ENCODE data around the gene TC2N. TPM values are rescaled to one million over a fixed set of nuclear protein-coding genes. Genes with fewer than 3 reads are reported as not detected.
A peak's percentile ranks its signal among the peaks of the same experiment; 100 is the strongest.

TC2N gene
- total and polyA plus RNA-seq, 4 donors, result 0.62 to 6.4 (median 1.6) TPM

DNA sequence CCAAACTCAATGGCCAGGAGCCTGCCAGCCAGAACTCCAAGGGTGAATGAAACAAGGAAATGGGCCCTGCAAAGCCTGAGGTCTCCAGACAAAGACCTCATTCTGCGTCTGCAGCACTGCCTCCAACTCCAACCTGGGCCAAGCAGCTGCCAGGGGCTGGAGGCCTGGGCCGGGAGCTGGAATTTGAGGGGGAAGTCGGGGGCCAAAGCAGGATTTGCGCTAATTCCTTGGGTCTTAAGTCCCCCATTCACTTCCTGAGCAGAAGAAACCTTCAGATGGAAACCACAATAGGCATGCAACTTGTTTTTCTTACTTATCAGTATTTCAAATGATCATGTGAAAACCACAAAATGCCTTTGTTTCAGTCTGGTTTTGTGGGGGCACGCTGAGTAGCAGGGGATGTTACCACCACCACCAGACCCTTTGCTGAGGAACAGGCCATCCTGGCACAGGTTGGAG lies 23.0 kb upstream of the TC2N start:
- Histone ChIP-seq H3K4me1 (ENCODE audit: control insufficient read depth in 4 of 4, insufficient read depth in 4 of 4, low read length in 3 of 4) (peaks cover 10 to 21% (median 18%) of the 10 kb centered on the region in 4 donors), H3K27ac (ENCODE audit: low read depth in 1 of 2, low read length in 2 of 2) (peak overlapping the region in 1 of 2 donors; percentile 82), H3K9ac (ENCODE audit: low read depth in 1 of 2, low read length in 2 of 2) (no peak overlapping the region), H3K4me3 (ENCODE audit: low read depth in 1 of 3, low read length in 3 of 3) (no peak overlapping the region), H3K9me3 (ENCODE audit: control insufficient read depth in 4 of 4, low read length in 3 of 4) (no peaks in the 10 kb centered on the region), H3K27me3 (ENCODE audit: control insufficient read depth in 4 of 4, insufficient read depth in 4 of 4, low read length in 3 of 4) (no peaks in the 10 kb centered on the region), H3K36me3 (ENCODE audit: control insufficient read depth in 4 of 4, insufficient read depth in 3 of 4, low read depth in 1 of 4, low read length in 3 of 4) (no peaks in the 10 kb centered on the region)
- no peak for TF ChIP-seq RAD21 (IDR thresholded peaks at IDR 0.05)
- TF ChIP-seq, protein P1, sequence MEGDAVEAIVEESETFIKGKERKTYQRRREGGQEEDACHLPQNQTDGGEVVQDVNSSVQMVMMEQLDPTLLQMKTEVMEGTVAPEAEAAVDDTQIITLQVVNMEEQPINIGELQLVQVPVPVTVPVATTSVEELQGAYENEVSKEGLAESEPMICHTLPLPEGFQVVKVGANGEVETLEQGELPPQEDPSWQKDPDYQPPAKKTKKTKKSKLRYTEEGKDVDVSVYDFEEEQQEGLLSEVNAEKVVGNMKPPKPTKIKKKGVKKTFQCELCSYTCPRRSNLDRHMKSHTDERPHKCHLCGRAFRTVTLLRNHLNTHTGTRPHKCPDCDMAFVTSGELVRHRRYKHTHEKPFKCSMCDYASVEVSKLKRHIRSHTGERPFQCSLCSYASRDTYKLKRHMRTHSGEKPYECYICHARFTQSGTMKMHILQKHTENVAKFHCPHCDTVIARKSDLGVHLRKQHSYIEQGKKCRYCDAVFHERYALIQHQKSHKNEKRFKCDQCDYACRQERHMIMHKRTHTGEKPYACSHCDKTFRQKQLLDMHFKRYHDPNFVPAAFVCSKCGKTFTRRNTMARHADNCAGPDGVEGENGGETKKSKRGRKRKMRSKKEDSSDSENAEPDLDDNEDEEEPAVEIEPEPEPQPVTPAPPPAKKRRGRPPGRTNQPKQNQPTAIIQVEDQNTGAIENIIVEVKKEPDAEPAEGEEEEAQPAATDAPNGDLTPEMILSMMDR (IDR thresholded peaks at IDR 0.05; ENCODE audit: low read depth, low read length, missing input control), result no peak
- no peak for TF ChIP-seq NR2F2 (IDR thresholded peaks at IDR 0.05)
- TF ChIP-seq, protein P2, sequence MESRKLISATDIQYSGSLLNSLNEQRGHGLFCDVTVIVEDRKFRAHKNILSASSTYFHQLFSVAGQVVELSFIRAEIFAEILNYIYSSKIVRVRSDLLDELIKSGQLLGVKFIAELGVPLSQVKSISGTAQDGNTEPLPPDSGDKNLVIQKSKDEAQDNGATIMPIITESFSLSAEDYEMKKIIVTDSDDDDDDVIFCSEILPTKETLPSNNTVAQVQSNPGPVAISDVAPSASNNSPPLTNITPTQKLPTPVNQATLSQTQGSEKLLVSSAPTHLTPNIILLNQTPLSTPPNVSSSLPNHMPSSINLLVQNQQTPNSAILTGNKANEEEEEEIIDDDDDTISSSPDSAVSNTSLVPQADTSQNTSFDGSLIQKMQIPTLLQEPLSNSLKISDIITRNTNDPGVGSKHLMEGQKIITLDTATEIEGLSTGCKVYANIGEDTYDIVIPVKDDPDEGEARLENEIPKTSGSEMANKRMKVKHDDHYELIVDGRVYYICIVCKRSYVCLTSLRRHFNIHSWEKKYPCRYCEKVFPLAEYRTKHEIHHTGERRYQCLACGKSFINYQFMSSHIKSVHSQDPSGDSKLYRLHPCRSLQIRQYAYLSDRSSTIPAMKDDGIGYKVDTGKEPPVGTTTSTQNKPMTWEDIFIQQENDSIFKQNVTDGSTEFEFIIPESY (IDR thresholded peaks at IDR 0.05), result no peak
- TF ChIP-seq FOXA1 (IDR thresholded peaks at IDR 0.05), result no peak
- TF ChIP-seq SP1 (IDR thresholded peaks at IDR 0.05), result no peak
- DNase-seq (ENCODE audit: low spot score), result no peak
- 69% methylated on average over 5 of the region's 5 CpGs for WGBS

DNA sequence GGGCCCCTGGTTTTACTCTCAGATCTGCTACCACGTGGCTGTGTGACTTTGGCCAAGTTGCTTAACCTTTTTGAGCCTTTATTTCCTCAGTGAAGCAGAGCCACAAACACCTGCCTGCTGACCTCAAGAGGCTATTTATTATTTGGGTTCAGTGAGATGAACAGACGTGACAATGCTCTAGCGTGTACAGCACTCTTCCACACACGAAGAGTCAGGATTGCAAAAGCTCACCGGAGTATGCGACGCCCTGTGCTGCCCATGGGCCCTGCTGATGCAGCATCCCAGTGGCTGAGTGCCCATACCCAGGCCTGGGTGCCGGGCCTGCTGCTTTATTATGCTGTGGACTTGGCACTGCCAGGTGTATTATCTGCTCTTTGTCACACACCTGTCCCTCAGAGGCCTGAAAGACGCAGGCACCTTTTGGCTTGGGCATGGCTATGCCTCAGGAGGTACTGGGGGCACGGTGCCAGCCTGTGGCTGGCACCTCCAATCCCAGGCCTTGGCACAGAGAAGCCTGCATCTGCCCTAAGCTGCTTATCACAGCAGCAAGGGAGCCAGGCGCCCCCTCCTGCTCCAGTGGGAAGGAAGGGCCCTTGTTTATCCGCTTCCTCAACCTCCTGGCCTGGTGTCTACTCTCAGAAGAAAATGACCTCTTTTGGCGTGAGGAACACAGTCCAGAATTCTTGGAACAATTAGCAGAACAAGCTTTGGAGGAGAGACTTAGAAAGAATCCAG lies 22.3 kb upstream of the TC2N start:
- H3K9me3 ChIP-seq (ENCODE audit: control insufficient read depth in 4 of 4, low read length in 3 of 4), result no peaks in the 10 kb centered on the region
- no peak for DNase-seq (ENCODE audit: low spot score)
- H3K27ac ChIP-seq (ENCODE audit: low read depth in 1 of 2, low read length in 2 of 2), result peak overlapping the region; percentile 82
- H3K36me3 ChIP-seq (ENCODE audit: control insufficient read depth in 4 of 4, insufficient read depth in 3 of 4, low read depth in 1 of 4, low read length in 3 of 4), result no peaks in the 10 kb centered on the region
- no peak overlapping the region for H3K9ac ChIP-seq (ENCODE audit: low read depth in 1 of 2, low read length in 2 of 2)
- H3K27me3 ChIP-seq (ENCODE audit: control insufficient read depth in 4 of 4, insufficient read depth in 4 of 4, low read length in 3 of 4), result no peaks in the 10 kb centered on the region
- WGBS, result 38% methylated on average over 13 of the region's 13 CpGs
- H3K4me1 ChIP-seq (ENCODE audit: control insufficient read depth in 4 of 4, insufficient read depth in 4 of 4, low read length in 3 of 4), result peaks cover 10 to 21% (median 18%) of the 10 kb centered on the region in 4 donors
- TF ChIP-seq, protein P3, sequence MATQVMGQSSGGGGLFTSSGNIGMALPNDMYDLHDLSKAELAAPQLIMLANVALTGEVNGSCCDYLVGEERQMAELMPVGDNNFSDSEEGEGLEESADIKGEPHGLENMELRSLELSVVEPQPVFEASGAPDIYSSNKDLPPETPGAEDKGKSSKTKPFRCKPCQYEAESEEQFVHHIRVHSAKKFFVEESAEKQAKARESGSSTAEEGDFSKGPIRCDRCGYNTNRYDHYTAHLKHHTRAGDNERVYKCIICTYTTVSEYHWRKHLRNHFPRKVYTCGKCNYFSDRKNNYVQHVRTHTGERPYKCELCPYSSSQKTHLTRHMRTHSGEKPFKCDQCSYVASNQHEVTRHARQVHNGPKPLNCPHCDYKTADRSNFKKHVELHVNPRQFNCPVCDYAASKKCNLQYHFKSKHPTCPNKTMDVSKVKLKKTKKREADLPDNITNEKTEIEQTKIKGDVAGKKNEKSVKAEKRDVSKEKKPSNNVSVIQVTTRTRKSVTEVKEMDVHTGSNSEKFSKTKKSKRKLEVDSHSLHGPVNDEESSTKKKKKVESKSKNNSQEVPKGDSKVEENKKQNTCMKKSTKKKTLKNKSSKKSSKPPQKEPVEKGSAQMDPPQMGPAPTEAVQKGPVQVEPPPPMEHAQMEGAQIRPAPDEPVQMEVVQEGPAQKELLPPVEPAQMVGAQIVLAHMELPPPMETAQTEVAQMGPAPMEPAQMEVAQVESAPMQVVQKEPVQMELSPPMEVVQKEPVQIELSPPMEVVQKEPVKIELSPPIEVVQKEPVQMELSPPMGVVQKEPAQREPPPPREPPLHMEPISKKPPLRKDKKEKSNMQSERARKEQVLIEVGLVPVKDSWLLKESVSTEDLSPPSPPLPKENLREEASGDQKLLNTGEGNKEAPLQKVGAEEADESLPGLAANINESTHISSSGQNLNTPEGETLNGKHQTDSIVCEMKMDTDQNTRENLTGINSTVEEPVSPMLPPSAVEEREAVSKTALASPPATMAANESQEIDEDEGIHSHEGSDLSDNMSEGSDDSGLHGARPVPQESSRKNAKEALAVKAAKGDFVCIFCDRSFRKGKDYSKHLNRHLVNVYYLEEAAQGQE (IDR thresholded peaks at IDR 0.05), result no peak
- TF ChIP-seq, protein P4, sequence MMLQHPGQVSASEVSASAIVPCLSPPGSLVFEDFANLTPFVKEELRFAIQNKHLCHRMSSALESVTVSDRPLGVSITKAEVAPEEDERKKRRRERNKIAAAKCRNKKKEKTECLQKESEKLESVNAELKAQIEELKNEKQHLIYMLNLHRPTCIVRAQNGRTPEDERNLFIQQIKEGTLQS (IDR thresholded peaks at IDR 0.05), result peak; percentile 1
- TF ChIP-seq HNF4G (IDR thresholded peaks at IDR 0.05) (peak; percentile 36), HNF4A (conservative IDR thresholded peaks at IDR 0.05) (peak; percentile 71 to 77), RXRA (IDR thresholded peaks at IDR 0.05) (peak; percentile 91 to 95), RAD21 (IDR thresholded peaks at IDR 0.05) (no peak), SP1 (IDR thresholded peaks at IDR 0.05) (peak; percentile 81), JUND (IDR thresholded peaks at IDR 0.05) (peak in 1 of 2 donors; percentile 61), EGR1 (IDR thresholded peaks at IDR 0.05; ENCODE audit: low read depth in 2 of 2) (peak in 1 of 2 donors; percentile 79), NR2F2 (IDR thresholded peaks at IDR 0.05) (peak; percentile 88), TAF1 (conservative IDR thresholded peaks at IDR 0.05) (no peak), FOXA2 (IDR thresholded peaks at IDR 0.05) (peak; percentile 38), YY1 (IDR thresholded peaks at IDR 0.05) (peak; percentile 26), FOXA1 (IDR thresholded peaks at IDR 0.05) (no peak)
- TF ChIP-seq, protein P2 (IDR thresholded peaks at IDR 0.05), result peak; percentile 61
- TF ChIP-seq, protein P1 (IDR thresholded peaks at IDR 0.05; ENCODE audit: low read depth, low read length, missing input control), result no peak
- TF ChIP-seq, protein P5, sequence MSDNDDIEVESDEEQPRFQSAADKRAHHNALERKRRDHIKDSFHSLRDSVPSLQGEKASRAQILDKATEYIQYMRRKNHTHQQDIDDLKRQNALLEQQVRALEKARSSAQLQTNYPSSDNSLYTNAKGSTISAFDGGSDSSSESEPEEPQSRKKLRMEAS (IDR thresholded peaks at IDR 0.05), result peak; percentile 77
- no peak overlapping the region for H3K4me3 ChIP-seq (ENCODE audit: low read depth in 1 of 3, low read length in 3 of 3)
